PC-9 (cell line): ENCODE measurements around the gene C4orf51.

Source experiments
- CTCF ChIP-seq: fragments of 200-600 bp; sonication (generic); conservative IDR thresholded peaks from 2 replicates; pipeline ENCODE4 v1.6.1; 2017; ENCODE audit warnings: mixed run types, antibody characterized with exemption, mild to moderate bottlenecking, moderate library complexity
- EZH2 ChIP-seq: fragments of 200-600 bp; sonication (generic); IDR thresholded peaks from 2 replicates; pipeline ENCODE4 v1.8.0; 2017; ENCODE audit warnings: antibody characterized with exemption, low read depth

- TF ChIP-seq CTCF (no peak), EZH2 (no peak)
Observed at GRCh38 chr4:145734576-145735346, 54.8 kb downstream of the C4orf51 start.
